Neural progenitor cell (in vitro differentiated cells): ENCODE data around the gene NOM1.

Experiments
- EZH2 ChIP-seq: fragments of 200-600 bp; sonication (generic); IDR thresholded peaks from 2 replicates; pipeline ENCODE4 v1.6.1; 2017; ENCODE audit warnings: antibody characterized with exemption, mild to moderate bottlenecking, moderate library complexity
- TF ChIP-seq, protein P1 (sequence below): fragments of 200-600 bp; sonication (generic); IDR thresholded peaks from 2 replicates; pipeline ENCODE4 v1.5.1; 2017; ENCODE audit warnings: antibody characterized with exemption, mild to moderate bottlenecking

DNA sequence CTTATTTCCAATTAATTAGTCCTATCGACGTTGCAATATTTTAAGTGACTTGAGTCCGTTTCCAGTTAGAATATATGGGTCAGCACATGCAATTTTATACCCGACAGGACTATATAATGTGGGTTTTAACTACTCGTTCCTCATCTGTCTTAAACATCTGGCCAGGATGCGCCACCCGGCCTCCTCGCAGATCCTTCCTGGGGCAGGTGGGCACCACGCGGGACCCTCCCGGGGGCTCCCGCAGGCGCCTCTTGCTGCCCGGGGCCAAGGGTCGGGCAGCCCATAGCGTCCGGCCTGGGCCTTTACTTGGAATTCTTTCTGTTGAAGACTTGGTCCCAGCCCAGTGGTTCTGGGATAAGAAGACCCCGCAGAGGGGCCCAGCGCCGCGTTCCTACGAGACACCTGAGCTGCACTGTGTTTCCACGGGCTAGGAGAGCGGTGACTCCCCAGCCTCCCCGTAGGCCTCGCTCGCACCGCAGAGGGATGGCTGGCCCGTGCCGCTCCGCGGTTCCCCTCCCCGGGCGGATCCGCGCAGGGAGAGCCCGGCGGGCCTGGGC, 71.1 kb downstream of the NOM1 start:
- TF ChIP-seq, protein P1, sequence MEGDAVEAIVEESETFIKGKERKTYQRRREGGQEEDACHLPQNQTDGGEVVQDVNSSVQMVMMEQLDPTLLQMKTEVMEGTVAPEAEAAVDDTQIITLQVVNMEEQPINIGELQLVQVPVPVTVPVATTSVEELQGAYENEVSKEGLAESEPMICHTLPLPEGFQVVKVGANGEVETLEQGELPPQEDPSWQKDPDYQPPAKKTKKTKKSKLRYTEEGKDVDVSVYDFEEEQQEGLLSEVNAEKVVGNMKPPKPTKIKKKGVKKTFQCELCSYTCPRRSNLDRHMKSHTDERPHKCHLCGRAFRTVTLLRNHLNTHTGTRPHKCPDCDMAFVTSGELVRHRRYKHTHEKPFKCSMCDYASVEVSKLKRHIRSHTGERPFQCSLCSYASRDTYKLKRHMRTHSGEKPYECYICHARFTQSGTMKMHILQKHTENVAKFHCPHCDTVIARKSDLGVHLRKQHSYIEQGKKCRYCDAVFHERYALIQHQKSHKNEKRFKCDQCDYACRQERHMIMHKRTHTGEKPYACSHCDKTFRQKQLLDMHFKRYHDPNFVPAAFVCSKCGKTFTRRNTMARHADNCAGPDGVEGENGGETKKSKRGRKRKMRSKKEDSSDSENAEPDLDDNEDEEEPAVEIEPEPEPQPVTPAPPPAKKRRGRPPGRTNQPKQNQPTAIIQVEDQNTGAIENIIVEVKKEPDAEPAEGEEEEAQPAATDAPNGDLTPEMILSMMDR: no peak
- TF ChIP-seq EZH2: peak; percentile 88
